GM19035 (cell line): ENCODE results near the gene FTH1.
"Not testable (repeated sequence)": the region's sequence is repeated elsewhere in the genome, so short reads cannot be mapped to it uniquely, and the experiment has no call there.

Experiments used
- ATAC-seq: cut with Tn5 transposase; IDR thresholded peaks from one replicate; pipeline ENCODE4 v1.9.1; 2021; ENCODE audit not compliant: unreplicated experiment

The FTH1 gene

DNA sequence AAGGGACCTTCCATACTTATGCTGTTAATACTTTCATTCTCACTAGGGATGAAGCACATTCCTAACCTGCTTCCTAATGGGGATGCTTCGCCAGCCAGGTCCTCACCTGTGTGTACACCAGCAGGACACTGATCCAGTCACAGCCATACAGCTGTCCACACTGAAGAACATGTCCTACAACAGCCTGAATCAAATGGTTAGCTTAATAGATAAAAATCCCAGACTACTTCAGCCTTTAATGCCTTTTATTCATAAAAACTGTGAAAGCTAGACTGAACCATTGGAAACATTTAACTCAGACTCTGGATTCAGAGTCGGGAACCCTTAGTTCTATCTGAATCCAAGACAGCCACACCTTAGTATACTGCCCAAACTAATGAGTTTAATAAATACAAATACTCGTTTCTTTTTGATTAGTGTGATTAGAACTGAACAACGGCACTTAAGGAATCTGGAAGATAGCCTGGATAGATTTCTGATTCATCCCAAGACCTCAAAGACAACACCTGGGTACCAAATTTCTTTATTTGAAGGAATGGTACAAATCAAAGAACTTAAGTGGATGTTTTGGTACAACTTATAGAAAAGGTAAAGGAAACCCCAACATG, 3.3 kb downstream of the FTH1 start:
- no peak for ATAC-seq

DNA sequence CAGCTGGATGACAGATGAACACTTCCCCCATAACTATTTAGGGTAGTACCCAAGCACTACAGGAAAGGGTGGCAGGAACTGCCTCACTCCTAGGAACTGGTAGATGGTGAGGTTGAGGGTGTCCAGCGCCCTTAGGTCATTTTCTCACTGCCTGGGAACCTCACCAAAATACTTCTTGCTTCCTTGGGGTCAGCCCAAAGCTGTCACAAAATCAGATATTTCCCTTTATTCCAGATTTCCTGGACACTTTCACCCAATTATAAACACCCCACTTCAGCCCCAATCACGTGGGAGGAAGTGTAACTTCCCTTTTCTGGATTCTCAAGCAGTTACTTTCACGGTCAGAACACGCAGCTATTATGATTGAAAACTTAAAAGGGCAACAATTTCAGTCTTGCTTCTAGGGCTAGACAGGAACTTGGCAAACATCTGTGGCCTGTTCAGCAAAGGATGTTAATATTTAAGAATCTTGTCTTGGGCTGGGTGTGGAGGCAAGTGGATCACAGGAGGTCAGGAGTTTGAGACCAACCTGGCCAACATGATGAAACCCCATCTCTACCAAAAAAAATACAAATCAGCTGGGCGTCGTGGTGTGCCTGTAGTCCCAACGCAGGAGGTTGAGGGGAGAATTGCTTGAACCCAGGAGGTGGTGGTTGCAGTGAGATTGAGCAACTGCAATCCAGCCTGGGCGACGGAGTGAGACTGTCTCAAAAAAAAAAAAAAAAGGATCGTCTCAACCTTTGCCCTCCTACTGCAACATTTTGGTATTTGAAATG, 4.0 kb downstream of the FTH1 start:
- no peak for ATAC-seq

DNA sequence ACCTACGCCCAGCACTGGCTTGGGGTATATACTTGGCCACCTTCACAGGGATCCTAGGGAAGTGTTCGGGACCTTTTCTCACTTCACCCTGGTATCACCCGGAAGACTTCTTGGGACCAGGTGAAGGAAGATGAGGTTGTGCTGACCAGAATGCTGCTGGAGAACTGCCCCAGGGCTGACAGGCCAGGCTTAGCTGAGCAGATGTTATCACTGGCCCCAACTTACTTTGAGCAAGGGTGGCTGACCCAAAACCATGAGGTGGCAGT, 4.5 kb downstream of the FTH1 start:
- ATAC-seq: no peak

DNA sequence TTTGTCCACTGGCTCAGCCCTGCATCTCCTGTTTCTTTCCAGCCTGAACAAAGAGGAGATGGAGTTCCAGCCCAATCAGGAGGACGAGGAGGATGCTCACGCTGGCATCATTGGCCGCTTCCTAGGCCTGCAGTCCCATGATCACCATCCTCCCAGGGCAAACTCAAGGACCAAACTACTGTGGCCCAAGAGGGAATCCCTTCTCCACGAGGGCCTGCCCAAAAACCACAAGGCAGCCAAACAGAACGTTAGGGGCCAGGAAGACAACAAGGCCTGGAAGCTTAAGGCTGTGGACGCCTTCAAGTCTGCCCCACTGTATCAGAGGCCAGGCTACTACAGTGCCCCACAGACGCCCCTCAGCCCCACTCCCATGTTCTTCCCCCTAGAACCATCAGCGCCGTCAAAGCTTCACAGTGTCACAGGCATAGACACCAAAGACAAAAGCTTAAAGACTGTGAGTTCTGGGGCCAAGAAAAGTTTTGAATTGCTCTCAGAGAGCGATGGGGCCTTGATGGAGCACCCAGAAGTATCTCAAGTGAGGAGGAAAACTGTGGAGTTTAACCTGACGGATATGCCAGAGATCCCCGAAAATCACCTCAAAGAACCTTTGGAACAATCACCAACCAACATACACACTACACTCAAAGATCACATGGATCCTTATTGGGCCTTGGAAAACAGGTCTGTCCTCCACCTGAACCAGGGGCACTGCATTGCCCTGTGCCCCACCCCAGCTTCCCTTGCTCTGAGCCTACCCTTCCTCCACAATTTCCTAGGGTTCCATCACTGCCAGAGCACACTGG, 5.0 kb downstream of the FTH1 start:
- no peak for ATAC-seq

DNA sequence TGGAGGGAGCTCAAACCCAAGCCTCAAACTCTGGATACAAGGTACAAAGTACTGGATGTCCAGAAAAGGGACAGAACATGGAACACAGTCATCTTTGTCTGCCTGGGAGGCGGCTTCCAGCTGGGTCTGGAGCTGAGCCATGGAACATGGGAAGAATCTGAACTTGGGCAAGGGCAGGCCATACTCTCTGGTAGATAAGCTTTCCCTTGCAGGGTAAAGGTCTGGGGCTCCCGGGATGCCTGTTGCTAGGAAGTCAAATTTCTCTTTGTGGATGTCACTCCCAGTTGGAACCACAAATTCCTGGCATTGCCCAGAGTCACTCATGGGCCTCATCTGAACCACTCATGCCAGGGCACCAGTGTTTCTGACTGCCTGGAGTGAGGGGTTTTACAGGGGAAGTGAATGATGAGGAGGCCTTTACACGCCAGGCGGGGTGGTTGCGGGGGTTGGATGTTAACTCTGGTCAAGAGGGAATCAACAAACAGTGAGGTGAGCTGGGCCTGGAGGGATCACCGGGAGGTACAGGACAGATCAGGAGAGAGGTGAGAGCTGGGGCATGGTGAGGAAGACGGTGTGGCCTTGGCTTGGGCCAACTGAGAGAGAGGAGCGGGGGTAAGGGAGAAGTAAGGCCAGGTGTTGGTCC, 5.7 kb downstream of the FTH1 start:
- no peak for ATAC-seq

DNA sequence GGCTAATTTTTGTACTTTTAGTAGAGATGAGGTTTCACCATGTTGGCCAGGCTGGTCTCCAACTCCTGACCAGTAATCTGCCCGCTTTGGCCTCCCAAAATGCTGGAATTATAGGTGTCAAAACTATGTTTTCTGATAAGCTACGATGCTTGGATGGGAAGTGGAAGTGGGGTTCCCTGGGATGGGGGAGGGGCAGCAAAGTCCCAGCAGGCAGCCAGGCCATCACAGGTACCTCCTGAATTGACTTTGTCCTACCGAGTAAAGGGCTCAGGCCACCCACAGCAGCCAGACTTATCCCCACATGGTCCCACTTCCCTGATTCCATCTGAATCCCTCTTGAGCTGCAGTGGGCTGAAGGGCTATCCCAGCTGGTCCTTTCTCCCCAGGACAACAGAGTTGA, 6.9 kb downstream of the FTH1 start:
- ATAC-seq: no peak

DNA sequence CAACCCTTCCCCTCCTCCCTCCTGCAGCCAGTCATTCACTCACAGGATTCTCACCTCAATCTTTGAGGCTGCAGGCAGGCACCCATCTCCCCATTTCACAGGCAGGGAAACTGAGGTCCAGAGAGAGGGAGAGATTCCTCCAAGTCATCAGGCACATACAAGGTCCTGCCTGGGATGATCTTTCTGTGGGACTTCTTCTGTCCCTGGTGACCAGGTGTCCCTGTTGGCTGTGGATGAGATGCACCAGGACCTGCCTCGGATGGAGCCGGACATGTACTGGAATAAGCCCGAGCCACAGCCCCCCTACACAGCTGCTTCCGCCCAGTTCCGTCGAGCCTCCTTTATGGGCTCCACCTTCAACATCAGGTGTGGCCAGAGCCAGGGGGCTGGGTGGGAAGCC, 7.8 kb downstream of the FTH1 start:
- ATAC-seq: no peak

DNA sequence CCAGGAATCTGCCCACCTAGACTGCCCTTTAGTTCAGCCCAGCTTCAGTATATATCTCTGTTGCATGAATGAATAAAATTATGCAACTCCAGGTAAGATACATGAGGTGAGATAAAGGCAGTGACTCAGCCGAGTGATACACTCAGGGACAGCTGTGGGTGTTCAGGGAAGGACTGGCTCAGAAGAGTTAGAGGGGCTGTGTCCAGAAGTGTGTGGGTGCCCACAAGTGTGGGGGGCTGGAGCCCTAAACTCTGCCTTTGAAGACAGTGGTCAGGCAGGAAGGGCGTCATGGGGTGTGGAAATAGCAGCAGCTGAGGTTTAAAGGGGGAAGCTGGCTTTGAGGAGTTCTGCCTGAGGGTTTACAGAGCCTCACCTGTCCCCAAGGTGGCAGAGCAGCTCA, 8.3 kb downstream of the FTH1 start:
- ATAC-seq: no peak

DNA sequence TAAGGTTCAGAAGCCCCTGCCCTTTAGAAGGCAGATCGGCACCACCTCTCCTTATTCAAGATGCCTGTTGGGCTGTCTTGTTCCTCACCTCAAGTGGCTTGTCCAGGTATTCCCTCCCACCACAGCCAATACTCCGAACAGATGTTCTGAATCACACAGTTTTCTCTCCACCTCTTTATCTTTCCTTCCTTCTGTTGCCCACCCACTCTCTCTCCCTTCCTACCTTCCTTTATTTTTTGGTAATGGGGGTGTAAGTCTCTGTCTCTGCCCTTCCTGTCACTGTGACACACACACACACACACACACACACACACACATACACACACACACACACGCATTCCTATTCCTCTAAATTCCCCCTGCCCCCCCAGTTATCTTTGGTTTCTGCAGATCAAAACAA, 8.8 kb downstream of the FTH1 start:
- ATAC-seq: no peak

DNA sequence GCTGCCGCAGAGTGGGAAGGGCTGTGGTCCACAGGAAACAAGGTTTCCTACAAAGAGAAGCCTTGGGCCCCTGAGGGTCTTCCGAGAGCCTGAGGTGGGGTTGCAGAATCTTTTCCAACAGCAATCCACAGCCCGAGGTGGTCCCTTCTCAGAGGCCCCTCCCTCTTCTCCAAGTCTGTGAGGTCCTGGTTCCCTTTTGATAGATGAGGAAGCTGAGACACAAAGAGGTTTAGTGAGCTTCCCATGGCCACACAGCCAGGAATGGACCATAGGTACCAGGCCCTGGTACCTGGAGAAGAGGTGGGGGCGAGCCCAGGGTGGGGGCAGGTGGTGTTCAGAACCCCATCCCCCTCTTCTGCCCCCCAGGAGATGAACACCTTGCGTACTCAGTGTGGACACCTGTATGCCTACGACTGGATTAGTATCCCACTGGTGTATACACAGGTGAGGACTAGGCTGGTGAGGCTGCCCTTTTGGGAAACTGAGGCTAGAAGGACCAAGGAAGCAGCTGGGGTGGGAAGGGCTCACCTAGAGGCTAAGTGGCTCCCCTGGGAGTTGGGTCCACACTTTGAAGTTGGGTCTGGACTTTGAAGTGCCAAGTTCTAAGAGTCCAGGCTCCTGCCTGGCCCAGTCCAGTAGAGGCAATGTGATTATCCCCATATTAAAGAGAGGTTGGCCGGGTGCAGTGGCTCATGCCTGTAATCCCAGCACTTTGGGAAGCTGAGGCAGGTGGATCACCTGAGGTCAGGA, 10.2 kb downstream of the FTH1 start:
- ATAC-seq: no peak

DNA sequence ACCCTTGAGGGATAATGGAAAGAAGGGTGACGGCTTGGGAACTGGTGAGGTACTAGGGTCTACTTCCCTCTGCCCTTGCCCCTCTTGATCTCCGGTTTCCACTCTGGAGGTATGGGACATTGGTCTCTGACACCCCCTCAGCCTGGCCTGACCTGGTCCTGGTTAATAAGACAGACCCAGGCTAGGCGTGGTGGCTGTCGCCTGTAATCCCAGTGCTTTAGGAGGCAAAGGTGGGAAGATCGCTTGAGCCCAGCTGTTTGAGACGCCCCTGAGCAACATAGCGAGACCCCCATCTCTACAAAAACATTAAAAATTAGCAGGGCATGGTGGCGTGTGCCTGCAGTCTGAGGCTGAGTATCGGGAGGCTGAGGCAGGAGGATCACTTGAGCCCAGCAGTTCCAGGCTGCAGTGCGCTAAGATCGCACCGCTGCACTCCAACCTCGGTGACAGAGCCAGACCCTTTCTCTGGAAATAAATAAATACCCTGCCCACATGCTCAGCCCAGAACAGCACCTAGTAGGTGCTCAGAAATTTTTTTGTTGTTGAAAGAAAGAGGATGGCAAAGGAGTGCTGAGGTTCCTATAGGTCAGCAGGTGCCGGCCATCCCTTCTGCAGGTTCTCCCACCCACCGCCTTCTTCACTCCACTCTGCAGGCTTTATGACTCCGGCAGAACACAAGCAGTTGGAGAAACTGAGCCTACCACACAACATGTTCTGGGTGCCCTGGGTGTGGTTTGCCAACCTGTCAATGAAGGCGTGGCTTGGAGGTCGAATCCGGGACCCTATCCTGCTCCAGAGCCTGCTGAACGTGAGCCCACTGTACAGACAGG, 11.0 kb downstream of the FTH1 start:
- ATAC-seq: no peak

DNA sequence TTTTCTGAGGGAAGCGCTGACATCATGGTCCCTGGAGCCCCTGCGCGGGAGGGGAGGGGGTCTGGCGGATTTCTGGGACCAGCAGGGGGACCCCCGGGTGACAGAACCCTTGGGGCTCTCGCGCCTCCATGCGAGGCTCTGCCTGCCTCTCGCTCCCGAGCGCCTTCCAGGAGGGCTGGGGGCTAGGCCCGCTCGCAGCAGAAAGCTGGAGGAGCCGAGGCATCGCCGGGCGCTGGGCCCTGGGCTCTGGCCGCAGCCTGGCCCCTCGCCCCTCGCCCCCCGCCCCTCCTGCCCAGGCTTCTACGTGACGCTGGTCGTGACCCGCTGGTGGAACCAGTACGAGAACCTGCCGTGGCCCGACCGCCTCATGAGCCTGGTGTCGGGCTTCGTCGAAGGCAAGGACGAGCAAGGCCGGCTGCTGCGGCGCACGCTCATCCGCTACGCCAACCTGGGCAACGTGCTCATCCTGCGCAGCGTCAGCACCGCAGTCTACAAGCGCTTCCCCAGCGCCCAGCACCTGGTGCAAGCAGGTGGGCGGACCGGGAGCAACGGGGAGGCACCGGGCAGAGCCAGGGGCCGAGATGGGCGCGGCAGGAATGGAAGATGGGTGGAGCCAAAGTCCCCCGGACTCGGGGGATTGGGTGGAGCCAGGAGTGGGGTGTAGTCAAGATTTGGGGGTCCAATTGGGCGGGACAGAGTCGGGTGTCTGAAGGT, 11.9 kb downstream of the FTH1 start:
- no peak for ATAC-seq

DNA sequence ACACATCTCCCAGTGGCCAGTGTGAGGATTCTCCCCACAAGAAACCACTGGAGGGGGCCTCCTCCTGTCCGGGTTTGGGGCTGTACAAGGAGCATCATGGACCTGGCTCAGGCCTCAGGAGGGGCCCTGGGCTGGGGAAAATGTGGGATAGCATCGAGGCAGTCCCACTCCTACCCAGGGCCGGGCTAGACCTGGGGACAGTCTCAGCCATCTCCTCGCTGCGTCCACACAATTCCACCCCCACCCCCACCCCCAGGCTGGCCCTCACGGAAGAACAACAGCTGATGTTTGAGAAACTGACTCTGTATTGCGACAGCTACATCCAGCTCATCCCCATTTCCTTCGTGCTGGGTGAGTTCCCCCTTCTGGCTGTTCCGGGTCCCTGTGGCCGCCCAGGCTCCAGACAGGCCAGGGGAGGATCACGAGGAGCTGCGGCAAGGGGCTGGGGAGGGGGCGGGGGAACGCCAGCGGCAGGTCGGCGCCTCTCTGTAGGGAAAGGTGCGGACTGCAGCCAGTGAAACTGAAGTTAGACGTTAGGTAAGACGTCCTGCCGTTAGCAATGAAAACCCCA, 12.5 kb downstream of the FTH1 start:
- ATAC-seq: no peak

DNA sequence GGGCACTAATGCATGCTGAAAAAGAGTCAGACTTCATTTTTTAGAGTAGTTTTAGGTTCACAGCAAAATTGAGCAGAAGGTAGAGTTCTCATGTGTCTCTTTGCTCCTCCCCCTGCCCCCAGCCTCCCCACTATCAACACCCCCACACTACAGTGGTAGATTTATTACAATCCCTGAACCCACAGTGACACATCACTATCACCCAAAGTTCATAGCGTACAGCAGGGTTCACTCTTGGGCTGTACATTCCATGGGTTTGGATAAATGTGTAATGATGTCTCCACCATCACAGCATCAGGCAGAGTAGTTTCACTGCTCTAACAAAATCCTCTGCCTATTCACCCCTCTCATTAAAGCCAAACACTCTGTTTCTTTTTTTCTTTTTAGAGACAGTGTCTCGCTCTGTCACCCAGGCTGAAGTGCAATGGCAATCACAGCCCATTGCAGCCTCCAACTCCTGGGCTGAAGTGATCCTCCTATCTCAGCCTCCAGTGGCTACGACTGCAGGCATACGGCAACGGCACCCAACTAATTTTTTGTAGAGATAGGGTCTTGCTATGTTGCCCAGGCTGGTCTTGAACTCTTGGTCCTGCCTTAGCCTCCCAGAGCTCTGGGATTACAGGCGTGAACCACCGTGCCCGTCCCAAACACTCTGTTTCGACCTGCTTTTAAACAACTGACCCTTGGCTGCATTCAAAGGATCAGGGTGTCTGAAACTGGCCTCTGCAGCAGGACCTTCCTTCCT, 13.2 kb downstream of the FTH1 start:
- no peak for ATAC-seq

DNA sequence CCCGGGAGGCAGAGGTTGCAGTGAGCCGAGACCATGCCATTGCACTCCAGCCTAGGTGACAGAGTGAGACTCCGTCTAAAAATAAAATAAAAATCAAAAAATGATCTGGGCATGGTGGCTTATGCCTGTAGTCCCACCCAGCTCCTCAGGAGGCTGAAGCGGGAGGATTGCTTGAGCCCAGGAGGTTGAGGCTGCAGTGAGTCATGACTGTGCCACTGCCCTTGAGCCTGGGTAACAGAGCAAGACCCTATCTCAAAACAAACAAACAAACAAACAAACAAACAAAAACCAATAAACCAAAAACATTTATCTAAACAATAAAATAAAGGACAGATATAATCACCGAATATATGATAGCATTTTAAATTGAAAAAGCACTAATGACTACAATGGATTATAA, 13.8 kb downstream of the FTH1 start:
- not testable (repeated sequence) for ATAC-seq

DNA sequence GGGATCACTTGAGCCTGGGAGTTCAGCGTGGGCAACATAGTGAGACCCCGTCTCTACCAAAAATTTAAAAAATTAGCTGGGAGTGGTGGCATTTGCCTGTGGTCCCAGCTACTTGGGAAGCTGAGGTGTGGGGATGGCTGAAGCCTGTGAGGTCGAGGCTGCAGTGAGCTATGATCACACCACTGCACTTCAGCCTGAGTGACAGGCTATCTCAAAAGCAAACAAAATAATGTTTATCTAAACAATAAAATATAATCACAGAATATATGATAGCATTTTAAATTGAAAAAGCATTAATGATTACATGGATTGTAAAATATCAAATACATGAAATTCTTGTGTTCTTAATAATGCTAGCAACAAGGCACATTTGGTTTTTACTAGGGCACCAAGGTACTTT, 14.6 kb downstream of the FTH1 start:
- no peak for ATAC-seq

DNA sequence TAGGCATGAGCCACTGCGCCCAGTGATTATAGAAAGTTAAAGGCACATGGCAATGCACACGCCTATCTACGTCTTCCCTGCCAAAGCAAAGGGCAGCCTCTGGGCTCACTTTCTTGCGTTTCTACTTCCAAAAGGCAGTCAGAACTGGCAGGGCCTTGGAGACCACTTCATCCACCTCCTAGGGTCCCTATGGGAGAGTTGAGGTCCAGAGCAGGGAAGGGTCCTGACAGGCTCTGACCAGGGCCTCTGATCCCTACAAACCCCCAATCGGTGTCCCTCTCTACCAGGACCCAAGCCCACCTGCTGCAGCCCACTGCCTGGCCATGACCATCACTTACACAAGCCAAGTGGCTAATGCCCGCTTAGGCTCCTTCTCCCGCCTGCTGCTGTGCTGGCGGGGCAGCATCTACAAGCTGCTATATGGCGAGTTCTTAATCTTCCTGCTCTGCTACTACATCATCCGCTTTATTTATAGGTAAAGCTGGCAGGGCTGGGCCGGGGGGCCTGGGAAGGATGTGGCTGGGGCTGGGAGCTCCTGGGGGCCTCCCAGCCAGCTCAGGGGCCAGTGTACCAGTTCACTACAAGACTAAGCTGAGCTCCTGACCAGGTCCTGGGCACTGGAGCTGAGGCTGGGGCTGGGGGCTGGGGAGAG, 15.8 kb downstream of the FTH1 start:
- ATAC-seq: no peak

DNA sequence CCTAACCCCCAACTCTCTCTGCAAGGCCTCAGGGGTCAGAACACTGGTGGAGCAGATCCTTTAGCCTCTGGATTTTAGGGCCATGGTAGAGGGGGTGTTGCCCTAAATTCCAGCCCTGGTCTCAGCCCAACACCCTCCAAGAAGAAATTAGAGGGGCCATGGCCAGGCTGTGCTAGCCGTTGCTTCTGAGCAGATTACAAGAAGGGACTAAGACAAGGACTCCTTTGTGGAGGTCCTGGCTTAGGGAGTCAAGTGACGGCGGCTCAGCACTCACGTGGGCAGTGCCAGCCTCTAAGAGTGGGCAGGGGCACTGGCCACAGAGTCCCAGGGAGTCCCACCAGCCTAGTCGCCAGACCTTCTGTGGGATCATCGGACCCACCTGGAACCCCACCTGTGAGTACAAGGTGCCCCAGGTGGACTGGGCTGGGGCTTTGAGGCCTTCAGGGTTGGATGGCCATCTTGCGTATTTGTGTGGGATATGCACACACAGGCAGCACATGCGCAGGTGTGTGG, 17.3 kb downstream of the FTH1 start, which contains the start of gene BEST1:
TSS of gene BEST1 (plus strand) at position 317 of the 513 bp plus-strand sequence. CDS start 1,456 bp downstream, outside the sequence.
- no peak for ATAC-seq
